Tibial artery (tissue), 4 donors: ENCODE data around the gene CDK7.

Experiments
- DNase-seq, 2 donors: peaks; one replicate each; pipeline ENCODE4 v3.0.0-alpha.2; 2019
- H3K27ac ChIP-seq, 2 donors: fragments of 200-600 bp; sonication (generic) in 1 of 2; 1 replicate in 1 of 2; 2 replicates in 1 of 2; pipeline ENCODE4 v1.5.1; 2018 to 2019; ENCODE audit warnings: mild to moderate bottlenecking in 1 of 2
- H3K27me3 ChIP-seq, 2 donors: fragments of 200-600 bp; sonication (generic) in 1 of 2; one replicate each; pipeline versions ENCODE4 v1.5.1 to v1.6.0; 2016 to 2019
- H3K36me3 ChIP-seq, 3 donors: fragments of 200-600 bp; sonication (generic) in 2 of 3; one replicate each; pipeline ENCODE4 v1.5.1; 2016 to 2019; ENCODE audit warnings: mild to moderate bottlenecking in 2 of 3
- H3K4me1 ChIP-seq, 4 donors: fragments of 200-600 bp; sonication (generic) in 2 of 4; 1 replicate in 3 of 4; 2 replicates in 1 of 4; pipeline ENCODE4 v1.5.1; 2016 to 2019
- H3K4me3 ChIP-seq, 2 donors: fragments of 200-600 bp; sonication (generic) in 1 of 2; 1 replicate in 1 of 2; 2 replicates in 1 of 2; pipeline ENCODE4 v1.5.1; 2018 to 2019; ENCODE audit warnings: mild to moderate bottlenecking in 2 of 2
- H3K9me3 ChIP-seq, 3 donors: fragments of 200-600 bp; sonication (generic) in 1 of 3; one replicate each; pipeline ENCODE4 v1.5.1; 2016 to 2019
- intact Hi-C: fragments of 100-400 bp; cut with DNase I; formaldehyde crosslinking; loops from one replicate; pipeline ENCODE4 v1.15.0; 2023; ENCODE audit warnings: low total_unique reads
- TF ChIP-seq, protein P1 (sequence below), 2 experiments: fragments of 200-600 bp in 1 of 2; fragments of 450-650 bp in 1 of 2; IDR thresholded peaks; one replicate each; pipeline ENCODE4 v1.5.1; 2017 to 2019; ENCODE audit warnings: antibody characterized with exemption in 2 of 2, mild to moderate bottlenecking in 1 of 2, moderate library complexity in 1 of 2

Gene CDK7

DNA sequence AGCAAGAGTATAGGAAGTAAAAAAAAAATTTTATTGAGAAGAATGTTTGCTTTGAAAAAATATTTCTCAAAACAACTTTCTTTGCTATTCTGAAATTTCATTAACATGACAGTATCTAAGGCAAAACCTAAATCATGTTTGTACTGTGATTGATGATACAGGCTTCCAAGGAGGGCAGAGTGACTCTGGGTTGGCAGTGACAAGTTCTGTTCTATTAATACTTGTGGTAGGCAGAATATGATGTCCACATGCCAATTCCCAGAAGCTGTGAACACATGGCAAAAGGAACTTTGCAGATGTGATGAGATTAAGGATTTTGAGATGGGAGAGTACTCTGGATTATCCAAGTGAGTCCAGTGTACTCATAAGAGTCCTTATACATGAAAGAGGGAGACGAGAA, 81.3 kb downstream of the CDK7 start:
- intact Hi-C loops = no loop called here
- Histone ChIP-seq H3K4me1 (no peaks in the 10 kb centered on the region), H3K36me3 (peaks cover 5 to 57% (median 17%) of the 10 kb centered on the region in 3 donors), H3K9me3 (no peaks in the 10 kb centered on the region), H3K27ac (no peak overlapping the region), H3K27me3 (no peaks in the 10 kb centered on the region), H3K4me3 (no peak overlapping the region)
- DNase-seq = no peak
- TF ChIP-seq, protein P1, sequence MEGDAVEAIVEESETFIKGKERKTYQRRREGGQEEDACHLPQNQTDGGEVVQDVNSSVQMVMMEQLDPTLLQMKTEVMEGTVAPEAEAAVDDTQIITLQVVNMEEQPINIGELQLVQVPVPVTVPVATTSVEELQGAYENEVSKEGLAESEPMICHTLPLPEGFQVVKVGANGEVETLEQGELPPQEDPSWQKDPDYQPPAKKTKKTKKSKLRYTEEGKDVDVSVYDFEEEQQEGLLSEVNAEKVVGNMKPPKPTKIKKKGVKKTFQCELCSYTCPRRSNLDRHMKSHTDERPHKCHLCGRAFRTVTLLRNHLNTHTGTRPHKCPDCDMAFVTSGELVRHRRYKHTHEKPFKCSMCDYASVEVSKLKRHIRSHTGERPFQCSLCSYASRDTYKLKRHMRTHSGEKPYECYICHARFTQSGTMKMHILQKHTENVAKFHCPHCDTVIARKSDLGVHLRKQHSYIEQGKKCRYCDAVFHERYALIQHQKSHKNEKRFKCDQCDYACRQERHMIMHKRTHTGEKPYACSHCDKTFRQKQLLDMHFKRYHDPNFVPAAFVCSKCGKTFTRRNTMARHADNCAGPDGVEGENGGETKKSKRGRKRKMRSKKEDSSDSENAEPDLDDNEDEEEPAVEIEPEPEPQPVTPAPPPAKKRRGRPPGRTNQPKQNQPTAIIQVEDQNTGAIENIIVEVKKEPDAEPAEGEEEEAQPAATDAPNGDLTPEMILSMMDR (IDR thresholded peaks at IDR 0.05) = no peak

DNA sequence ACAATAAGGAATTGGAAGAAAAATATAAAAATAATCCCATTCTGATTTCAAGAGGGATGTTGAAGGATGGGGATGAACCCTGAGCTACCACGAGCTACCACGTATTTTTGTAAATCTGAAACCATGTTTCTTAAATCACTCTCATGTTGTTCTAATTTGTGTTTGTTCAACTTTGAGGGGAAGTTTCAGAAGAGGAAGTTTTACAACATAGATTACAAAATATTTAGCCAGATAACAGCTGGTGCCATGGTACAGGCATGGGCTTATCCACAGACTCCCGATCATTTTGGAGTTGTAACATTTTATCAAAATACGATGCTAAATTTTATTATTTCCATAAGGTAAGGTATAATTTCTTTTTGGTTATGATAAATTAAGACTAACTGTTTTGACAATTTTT, 82.7 kb downstream of the CDK7 start:
- TF ChIP-seq, protein P1 (IDR thresholded peaks at IDR 0.05) = no peak
- Histone ChIP-seq H3K27me3 (no peaks in the 10 kb centered on the region), H3K4me1 (no peaks in the 10 kb centered on the region), H3K4me3 (no peak overlapping the region), H3K9me3 (no peaks in the 10 kb centered on the region), H3K27ac (no peak overlapping the region), H3K36me3 (peaks cover 5 to 49% (median 17%) of the 10 kb centered on the region in 3 donors)
- intact Hi-C loops = no loop called here
- DNase-seq = no peak

DNA sequence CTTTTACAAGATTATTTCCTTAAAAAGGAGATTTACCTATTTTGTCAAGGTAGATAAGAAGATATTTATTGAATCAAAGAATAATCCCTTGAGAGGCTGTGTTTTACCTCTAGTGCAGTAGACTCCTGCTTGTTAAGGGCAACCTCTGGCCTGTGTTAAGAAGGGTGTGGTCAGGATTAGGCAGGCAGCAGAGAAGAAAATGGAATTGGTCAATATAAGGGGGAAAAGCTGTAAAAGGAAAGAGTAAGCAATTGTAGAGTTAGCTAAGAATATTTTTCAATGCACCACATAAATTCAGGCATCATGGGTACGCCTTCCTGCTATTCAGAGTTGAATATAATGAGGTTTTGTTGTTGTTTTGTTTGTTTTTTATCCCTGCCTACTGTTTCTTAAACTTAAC, 91.7 kb downstream of the CDK7 start:
- Histone ChIP-seq H3K27ac (no peak overlapping the region), H3K4me1 (no peaks in the 10 kb centered on the region), H3K4me3 (no peak overlapping the region), H3K27me3 (no peaks in the 10 kb centered on the region), H3K9me3 (no peaks in the 10 kb centered on the region), H3K36me3 (no peaks in the 10 kb centered on the region)
- intact Hi-C loops = no loop called here
- TF ChIP-seq, protein P1 (IDR thresholded peaks at IDR 0.05) = no peak
- no peak for DNase-seq
